Mesendoderm (in vitro differentiated cells): Measurements from ENCODE around the gene TSPEAR.
"Not testable (repeated sequence)": the region's sequence is repeated elsewhere in the genome, so short reads cannot be mapped to it uniquely, and the experiment has no call there.

ENCODE experiments used
- DNase-seq: peaks from one replicate; pipeline ENCODE4 v3.0.0; 2013
- H2AK5ac ChIP-seq: 2 replicates; pipeline ENCODE4 v1.6.1; 2013; ENCODE audit warnings: low read length, inconsistent platforms
- H2BK120ac ChIP-seq: 2 replicates; pipeline ENCODE4 v1.6.1; 2013; ENCODE audit warnings: low read depth, mild to moderate bottlenecking, low read length, moderate library complexity, mixed read lengths
- H2BK15ac ChIP-seq: replicated peaks from 2 replicates; pipeline ENCODE4 v1.6.1; 2013; ENCODE audit warnings: low read depth, mild to moderate bottlenecking, moderate library complexity
- H2BK5ac ChIP-seq: 2 replicates; pipeline ENCODE4 v1.6.1; 2013; ENCODE audit warnings: low read length, inconsistent platforms
- H3K18ac ChIP-seq: 2 replicates; pipeline ENCODE4 v1.6.1; 2013; ENCODE audit warnings: mild to moderate bottlenecking, low read length, mixed read lengths
- H3K23ac ChIP-seq: one replicate; pipeline ENCODE4 v1.6.1; 2013; ENCODE audit warnings: low read length
- H3K27ac ChIP-seq: 2 replicates; pipeline ENCODE4 v1.5.1; 2013; ENCODE audit warnings: low read depth, mild to moderate bottlenecking, inconsistent platforms, low read length, moderate library complexity
- H3K27me3 ChIP-seq: 2 replicates; pipeline ENCODE4 v1.6.1; 2013; ENCODE audit warnings: low read length, control low read depth, mild to moderate bottlenecking, inconsistent platforms; ENCODE audit not compliant: insufficient read depth, poor library complexity
- H3K36me3 ChIP-seq: 2 replicates; pipeline ENCODE4 v1.6.1; 2013; ENCODE audit warnings: low read length, inconsistent platforms; ENCODE audit not compliant: control insufficient read depth, insufficient read depth
- H3K4ac ChIP-seq: one replicate; pipeline ENCODE4 v1.6.1; 2013; ENCODE audit warnings: low read depth, mild to moderate bottlenecking, low read length, moderate library complexity
- H3K4me1 ChIP-seq: 2 replicates; pipeline ENCODE4 v1.6.1; 2013; ENCODE audit warnings: low read depth, low read length, inconsistent platforms; ENCODE audit not compliant: control insufficient read depth
- H3K4me2 ChIP-seq: 2 replicates; pipeline ENCODE4 v1.6.1; 2013; ENCODE audit warnings: low read length
- H3K4me3 ChIP-seq: 2 replicates; pipeline ENCODE4 v1.5.1; 2013; ENCODE audit warnings: mild to moderate bottlenecking, low read length
- H3K56ac ChIP-seq: one replicate; pipeline ENCODE4 v1.6.1; 2013; ENCODE audit warnings: low read length
- H3K79me1 ChIP-seq: 2 replicates; pipeline ENCODE4 v1.6.1; 2013; ENCODE audit warnings: low read length, inconsistent platforms
- H3K79me2 ChIP-seq: 2 replicates; pipeline ENCODE4 v1.6.1; 2013; ENCODE audit warnings: mild to moderate bottlenecking, low read length; ENCODE audit not compliant: control insufficient read depth, insufficient read depth
- H3K9ac ChIP-seq: 2 replicates; pipeline ENCODE4 v1.6.1; 2013; ENCODE audit warnings: low read length, inconsistent platforms
- H4K5ac ChIP-seq: one replicate; pipeline ENCODE4 v1.6.1; 2013; ENCODE audit warnings: low read length
- H4K8ac ChIP-seq: one replicate; pipeline ENCODE4 v1.6.1; 2013; ENCODE audit warnings: low read depth, mild to moderate bottlenecking, control low read depth, low read length, moderate library complexity
- WGBS: extraction: QIAGEN DNeasy Blood & Tissue Kit; methylation state at CpG from one replicate; pipeline ENCODE4 v1.1.7; 2013; ENCODE audit warnings: low lambda C conversion rate, missing lambda C conversion rate; ENCODE audit not compliant: insufficient coverage; ENCODE audit errors: extremely low coverage; 5-methylcytosine and 5-hydroxymethylcytosine counted together

TSPEAR gene

GRCh38 chr21:44591801-44592130 lies 119.6 kb downstream of the TSPEAR start:
- H3K4me2 ChIP-seq, H3K79me1 ChIP-seq, H3K4me1 ChIP-seq, H2BK120ac ChIP-seq, H4K8ac ChIP-seq, H4K5ac ChIP-seq, H2BK15ac ChIP-seq, H3K79me2 ChIP-seq, H2AK5ac ChIP-seq, H3K23ac ChIP-seq, H3K18ac ChIP-seq, H3K9ac ChIP-seq, H2BK5ac ChIP-seq, H3K27me3 ChIP-seq, H3K36me3 ChIP-seq, H3K4ac ChIP-seq, DNase-seq, H3K4me3 ChIP-seq, H3K27ac ChIP-seq, H3K56ac ChIP-seq: not testable (repeated sequence)
- no CpG with 5 or more reads among the region's 4 CpGs for WGBS

DNA sequence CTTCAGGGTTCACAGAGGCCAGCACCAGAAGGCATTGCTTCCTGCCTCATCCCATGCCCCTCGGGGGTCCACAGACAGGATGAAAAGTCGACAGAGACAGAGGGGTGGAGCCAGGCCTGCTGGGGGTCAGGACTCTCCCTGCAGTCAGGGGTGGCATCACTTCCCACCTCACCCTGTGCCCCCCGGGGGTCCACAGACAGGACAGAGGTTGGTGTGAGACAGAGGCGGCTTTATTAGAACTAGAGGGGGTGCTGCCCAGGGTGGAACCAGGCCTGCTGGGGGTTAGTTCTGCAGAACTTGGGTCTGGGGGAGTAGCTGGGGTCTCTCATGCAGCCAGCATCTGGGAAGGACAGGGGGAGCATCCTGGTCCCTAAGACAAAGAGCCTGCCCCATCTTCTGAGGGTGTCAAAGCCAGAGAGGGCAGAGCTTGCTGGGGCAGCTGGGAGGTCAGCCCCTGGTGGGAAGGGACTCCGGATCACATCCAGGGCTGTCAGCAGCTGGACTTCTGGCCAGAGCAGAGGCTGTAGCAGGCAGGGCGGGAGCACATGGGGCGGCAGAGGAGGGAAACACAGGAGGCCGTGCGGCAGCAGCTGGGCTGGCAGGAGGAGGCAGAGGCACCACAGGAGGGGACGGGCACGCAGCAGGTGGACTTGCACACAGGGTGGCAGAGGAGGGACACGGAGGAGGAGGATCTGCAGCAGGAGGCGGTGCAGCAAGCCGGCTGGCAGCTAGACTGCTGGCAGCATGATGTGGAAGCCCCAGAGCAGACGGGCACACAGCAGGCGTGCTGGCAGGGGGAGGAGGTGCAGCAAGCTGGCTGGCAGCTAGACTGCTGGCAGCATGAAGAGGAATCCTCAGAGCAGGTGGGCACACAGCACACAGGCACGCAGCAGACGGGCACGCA lies 120.2 kb downstream of the TSPEAR start:
- not testable (repeated sequence) for H3K27me3 ChIP-seq, H3K4ac ChIP-seq, H3K79me1 ChIP-seq, H2BK15ac ChIP-seq, H3K18ac ChIP-seq, H3K4me3 ChIP-seq, H2AK5ac ChIP-seq, H3K36me3 ChIP-seq, H3K27ac ChIP-seq, H4K5ac ChIP-seq, H3K56ac ChIP-seq, H3K4me1 ChIP-seq, H3K4me2 ChIP-seq, H3K23ac ChIP-seq, H3K9ac ChIP-seq, H4K8ac ChIP-seq, H2BK5ac ChIP-seq, DNase-seq, H2BK120ac ChIP-seq, H3K79me2 ChIP-seq
- no CpG with 5 or more reads among the region's 19 CpGs for WGBS

DNA sequence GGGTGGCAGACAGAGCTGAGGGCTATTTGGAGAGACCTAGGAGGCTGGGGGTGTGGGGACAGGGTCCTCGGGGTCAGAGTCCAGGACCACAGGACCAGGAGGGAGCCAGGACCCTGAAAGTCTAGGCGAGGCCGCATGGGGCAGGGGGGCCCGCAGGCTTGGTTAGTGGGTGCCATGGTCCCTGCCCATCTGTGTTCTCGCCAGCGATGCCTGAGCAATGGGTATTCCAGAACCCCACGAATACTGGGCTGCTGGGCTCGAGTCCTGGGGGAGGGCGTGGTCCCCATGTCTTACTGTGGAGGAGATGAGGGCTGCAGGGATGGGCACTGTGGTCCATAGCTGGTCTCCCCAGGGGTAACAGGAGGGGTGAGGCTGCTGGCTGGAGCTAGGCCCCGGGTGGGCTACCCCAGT lies 121.1 kb downstream of the TSPEAR start:
- H3K27ac ChIP-seq = no peak overlapping the region
- H3K4ac ChIP-seq = no peak overlapping the region
- H3K4me3 ChIP-seq = no peak overlapping the region
- H4K5ac ChIP-seq = no peak overlapping the region
- no peak overlapping the region for H2BK120ac ChIP-seq
- WGBS = no CpG with 5 or more reads among the region's 10 CpGs
- no peak overlapping the region for H4K8ac ChIP-seq
- H3K23ac ChIP-seq = no peak overlapping the region
- no peak overlapping the region for H3K9ac ChIP-seq
- no peak overlapping the region for H2BK5ac ChIP-seq
- H3K56ac ChIP-seq = no peak overlapping the region
- no peak for DNase-seq
- H2BK15ac ChIP-seq = no peak overlapping the region
- H3K4me2 ChIP-seq = no peak overlapping the region
- no peak overlapping the region for H2AK5ac ChIP-seq
- H3K36me3 ChIP-seq = no peaks in the 10 kb centered on the region
- H3K27me3 ChIP-seq = no peaks in the 10 kb centered on the region
- no peaks in the 10 kb centered on the region for H3K79me1 ChIP-seq
- peaks cover 4% of the 10 kb centered on the region for H3K4me1 ChIP-seq
- no peaks in the 10 kb centered on the region for H3K79me2 ChIP-seq
- H3K18ac ChIP-seq = no peak overlapping the region

GRCh38 chr21:44589586-44590305 lies 121.6 kb downstream of the TSPEAR start:
- no peak overlapping the region for H4K8ac ChIP-seq
- H3K27ac ChIP-seq = no peak overlapping the region
- no peaks in the 10 kb centered on the region for H3K36me3 ChIP-seq
- no peak overlapping the region for H3K18ac ChIP-seq
- H3K4me2 ChIP-seq = no peak overlapping the region
- no peak overlapping the region for H3K23ac ChIP-seq
- H3K79me1 ChIP-seq = no peaks in the 10 kb centered on the region
- H2BK5ac ChIP-seq = no peak overlapping the region
- no peak overlapping the region for H3K4me3 ChIP-seq
- H2BK120ac ChIP-seq = no peak overlapping the region
- H3K9ac ChIP-seq = no peak overlapping the region
- H4K5ac ChIP-seq = no peak overlapping the region
- H3K27me3 ChIP-seq = no peaks in the 10 kb centered on the region
- H3K56ac ChIP-seq = peak overlapping the region; percentile 15
- no peak overlapping the region for H2BK15ac ChIP-seq
- H3K79me2 ChIP-seq = no peaks in the 10 kb centered on the region
- no peak overlapping the region for H2AK5ac ChIP-seq
- DNase-seq = no peak
- no CpG with 5 or more reads among the region's 24 CpGs for WGBS
- peaks cover 4% of the 10 kb centered on the region for H3K4me1 ChIP-seq
- no peak overlapping the region for H3K4ac ChIP-seq

DNA sequence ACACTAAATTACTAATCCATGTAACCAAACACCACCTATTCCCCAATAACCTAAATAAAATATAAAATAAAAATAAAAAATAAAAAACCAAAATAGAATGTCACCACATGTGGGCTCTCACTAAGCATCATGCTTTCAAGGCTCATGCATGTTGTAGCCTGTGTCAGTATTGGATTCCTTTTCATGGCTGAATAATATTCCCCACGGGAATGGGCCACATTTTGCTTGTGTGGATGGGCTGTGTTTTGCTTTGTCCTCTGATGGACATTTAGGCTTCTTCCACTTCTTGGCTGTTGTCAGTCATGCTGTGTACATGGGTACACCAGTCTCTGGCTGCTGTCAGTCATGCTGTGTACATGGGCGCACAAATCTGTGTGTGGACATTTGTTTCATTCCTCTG lies 122.3 kb downstream of the TSPEAR start:
- Histone ChIP-seq H3K4ac (no peak overlapping the region), H4K8ac (no peak overlapping the region), H3K4me1 (peaks cover 4% of the 10 kb centered on the region), H3K79me1 (no peaks in the 10 kb centered on the region), H3K4me2 (no peak overlapping the region), H3K56ac (no peak overlapping the region), H3K27me3 (no peaks in the 10 kb centered on the region), H3K79me2 (no peaks in the 10 kb centered on the region), H2BK5ac (no peak overlapping the region), H3K4me3 (no peak overlapping the region), H4K5ac (no peak overlapping the region), H3K23ac (no peak overlapping the region), H2AK5ac (no peak overlapping the region), H2BK15ac (no peak overlapping the region), H3K18ac (no peak overlapping the region), H2BK120ac (no peak overlapping the region), H3K27ac (no peak overlapping the region), H3K9ac (no peak overlapping the region), H3K36me3 (no peaks in the 10 kb centered on the region)
- WGBS = no CpG with 5 or more reads among the region's 2 CpGs
- DNase-seq = no peak
